ENCODE results near the gene KIAA0319L. TPM values are rescaled to one million over a fixed set of nuclear protein-coding genes. Genes with fewer than 3 reads are reported as not detected.

The KIAA0319L gene
- total RNA-seq, 1 experiment from 2014 or later: 60.0 TPM

DNA sequence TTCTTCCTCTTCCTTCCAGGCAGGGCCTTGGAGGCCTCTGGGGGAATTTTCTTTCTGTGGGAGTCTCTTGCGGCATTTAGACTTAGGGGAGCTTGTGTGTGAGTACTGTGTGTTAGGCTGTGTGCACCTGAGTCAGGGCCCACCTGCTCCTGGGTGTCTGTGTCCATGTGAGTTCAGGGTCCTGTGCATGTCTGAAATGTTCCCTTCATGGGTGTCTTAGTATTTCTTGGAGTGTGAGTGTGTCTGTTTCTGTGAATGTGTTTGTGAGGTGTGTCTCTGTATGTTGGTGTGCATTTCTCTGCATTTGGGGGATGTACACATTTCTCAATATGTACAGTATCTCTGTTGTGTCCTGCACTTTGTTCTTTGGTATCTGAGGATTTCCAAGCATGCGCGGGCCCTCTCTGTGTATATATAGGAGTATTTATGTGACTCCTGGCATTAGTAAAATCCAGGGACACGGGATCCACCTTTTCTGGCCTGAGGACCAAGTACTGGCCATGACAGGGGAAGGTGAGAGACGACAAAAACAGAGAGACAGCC is 18.3 kb upstream of the KIAA0319L start:
- H3K9me3 ChIP-seq (ENCODE audit: control insufficient read depth, insufficient read depth, low read depth, low read length): no peaks in the 10 kb centered on the region
- DNase-seq (ENCODE audit: low read depth, low spot score) (no peak), ATAC-seq (no peak)
- H3K36me3 ChIP-seq (ENCODE audit: control insufficient read depth, insufficient read depth, low read length): no peaks in the 10 kb centered on the region
- ChIA-PET CTCF (no interaction called here), POLR2A (no interaction called here)
- no peaks in the 10 kb centered on the region for H3K27me3 ChIP-seq (ENCODE audit: control insufficient read depth, insufficient read depth, low read length)
- TF ChIP-seq TCF7L2 (IDR thresholded peaks at IDR 0.05; ENCODE audit: low read depth, low read length): no peak
- TF ChIP-seq, protein P1, sequence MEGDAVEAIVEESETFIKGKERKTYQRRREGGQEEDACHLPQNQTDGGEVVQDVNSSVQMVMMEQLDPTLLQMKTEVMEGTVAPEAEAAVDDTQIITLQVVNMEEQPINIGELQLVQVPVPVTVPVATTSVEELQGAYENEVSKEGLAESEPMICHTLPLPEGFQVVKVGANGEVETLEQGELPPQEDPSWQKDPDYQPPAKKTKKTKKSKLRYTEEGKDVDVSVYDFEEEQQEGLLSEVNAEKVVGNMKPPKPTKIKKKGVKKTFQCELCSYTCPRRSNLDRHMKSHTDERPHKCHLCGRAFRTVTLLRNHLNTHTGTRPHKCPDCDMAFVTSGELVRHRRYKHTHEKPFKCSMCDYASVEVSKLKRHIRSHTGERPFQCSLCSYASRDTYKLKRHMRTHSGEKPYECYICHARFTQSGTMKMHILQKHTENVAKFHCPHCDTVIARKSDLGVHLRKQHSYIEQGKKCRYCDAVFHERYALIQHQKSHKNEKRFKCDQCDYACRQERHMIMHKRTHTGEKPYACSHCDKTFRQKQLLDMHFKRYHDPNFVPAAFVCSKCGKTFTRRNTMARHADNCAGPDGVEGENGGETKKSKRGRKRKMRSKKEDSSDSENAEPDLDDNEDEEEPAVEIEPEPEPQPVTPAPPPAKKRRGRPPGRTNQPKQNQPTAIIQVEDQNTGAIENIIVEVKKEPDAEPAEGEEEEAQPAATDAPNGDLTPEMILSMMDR (IDR thresholded peaks at IDR 0.05): no peak
- TF ChIP-seq SIN3A (IDR thresholded peaks at IDR 0.05; ENCODE audit: borderline replicate concordance, insufficient read depth, low read depth, low read length): no peak
- no peak for TF ChIP-seq POLR2AphosphoS5 (IDR thresholded peaks at IDR 0.05; ENCODE audit: low read depth, low read length)
- TF ChIP-seq, protein P2, sequence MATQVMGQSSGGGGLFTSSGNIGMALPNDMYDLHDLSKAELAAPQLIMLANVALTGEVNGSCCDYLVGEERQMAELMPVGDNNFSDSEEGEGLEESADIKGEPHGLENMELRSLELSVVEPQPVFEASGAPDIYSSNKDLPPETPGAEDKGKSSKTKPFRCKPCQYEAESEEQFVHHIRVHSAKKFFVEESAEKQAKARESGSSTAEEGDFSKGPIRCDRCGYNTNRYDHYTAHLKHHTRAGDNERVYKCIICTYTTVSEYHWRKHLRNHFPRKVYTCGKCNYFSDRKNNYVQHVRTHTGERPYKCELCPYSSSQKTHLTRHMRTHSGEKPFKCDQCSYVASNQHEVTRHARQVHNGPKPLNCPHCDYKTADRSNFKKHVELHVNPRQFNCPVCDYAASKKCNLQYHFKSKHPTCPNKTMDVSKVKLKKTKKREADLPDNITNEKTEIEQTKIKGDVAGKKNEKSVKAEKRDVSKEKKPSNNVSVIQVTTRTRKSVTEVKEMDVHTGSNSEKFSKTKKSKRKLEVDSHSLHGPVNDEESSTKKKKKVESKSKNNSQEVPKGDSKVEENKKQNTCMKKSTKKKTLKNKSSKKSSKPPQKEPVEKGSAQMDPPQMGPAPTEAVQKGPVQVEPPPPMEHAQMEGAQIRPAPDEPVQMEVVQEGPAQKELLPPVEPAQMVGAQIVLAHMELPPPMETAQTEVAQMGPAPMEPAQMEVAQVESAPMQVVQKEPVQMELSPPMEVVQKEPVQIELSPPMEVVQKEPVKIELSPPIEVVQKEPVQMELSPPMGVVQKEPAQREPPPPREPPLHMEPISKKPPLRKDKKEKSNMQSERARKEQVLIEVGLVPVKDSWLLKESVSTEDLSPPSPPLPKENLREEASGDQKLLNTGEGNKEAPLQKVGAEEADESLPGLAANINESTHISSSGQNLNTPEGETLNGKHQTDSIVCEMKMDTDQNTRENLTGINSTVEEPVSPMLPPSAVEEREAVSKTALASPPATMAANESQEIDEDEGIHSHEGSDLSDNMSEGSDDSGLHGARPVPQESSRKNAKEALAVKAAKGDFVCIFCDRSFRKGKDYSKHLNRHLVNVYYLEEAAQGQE (IDR thresholded peaks at IDR 0.05; ENCODE audit: insufficient read depth in 1 of 2, low read depth in 2 of 2, low read length in 1 of 2): no peak
- no TSS peak for BruUV-seq (replicated peaks)
- no peak overlapping the region for H3K27ac ChIP-seq (ENCODE audit: low read length)
- intact Hi-C loops (cut with micrococcal nuclease; ENCODE audit: unreplicated experiment): no loop called here
- H3K4me3 ChIP-seq (ENCODE audit: low read depth in 2 of 2, low read length in 2 of 2): no peak overlapping the region
- H3K4me1 ChIP-seq (ENCODE audit: control insufficient read depth, insufficient read depth, low read length): peaks cover 4% of the 10 kb centered on the region
- in situ Hi-C loops (cut with HindIII; ENCODE audit: low pct_unique_long_range_greater_than_20kb, low sequenced_read_pairs): no loop called here

DNA sequence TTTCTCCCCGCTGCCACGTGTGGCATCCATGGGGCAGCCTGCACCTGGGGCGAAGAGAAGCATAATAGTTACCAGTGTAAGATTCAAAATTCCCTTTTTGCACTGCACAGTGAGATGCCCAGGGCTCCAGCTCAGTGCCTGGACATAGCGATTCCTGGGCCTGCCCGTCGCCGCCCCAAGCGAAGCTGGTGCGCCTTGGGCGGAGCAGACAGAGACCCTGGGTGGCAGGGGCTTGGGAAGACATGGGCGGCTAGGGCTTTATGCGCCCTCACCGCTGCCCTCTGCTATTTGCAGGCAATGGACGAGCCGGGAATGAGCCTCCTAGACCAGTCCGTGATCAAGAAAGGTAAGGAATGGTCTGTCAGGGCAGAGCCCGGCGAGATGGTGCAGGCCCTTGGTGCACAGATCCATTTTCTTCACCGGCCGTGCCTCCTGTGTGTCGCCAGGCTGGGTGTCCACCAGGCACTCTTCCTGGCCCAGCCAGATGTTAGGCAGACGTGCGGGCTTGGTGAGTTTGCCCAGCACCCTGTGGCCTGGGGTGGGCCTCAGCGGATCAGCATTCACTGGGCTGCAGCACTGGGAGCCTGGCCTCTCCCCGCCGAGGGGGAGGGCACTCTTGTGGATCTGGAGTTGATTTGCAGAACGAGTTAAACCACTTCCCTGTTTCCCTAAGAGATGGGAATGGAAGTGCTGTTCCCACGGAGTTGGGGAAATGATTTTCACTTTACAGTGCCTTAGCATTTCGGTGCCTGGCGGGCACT is 17.6 kb upstream of the KIAA0319L start:
- in situ Hi-C loops (cut with HindIII; ENCODE audit: low pct_unique_long_range_greater_than_20kb, low sequenced_read_pairs): no loop called here

More for the DNA sequence above, 17.6 kb upstream of the KIAA0319L start:
- Histone ChIP-seq H3K36me3 (ENCODE audit: control insufficient read depth, insufficient read depth, low read length) (no peaks in the 10 kb centered on the region), H3K27me3 (ENCODE audit: control insufficient read depth, insufficient read depth, low read length) (no peaks in the 10 kb centered on the region), H3K4me1 (ENCODE audit: control insufficient read depth, insufficient read depth, low read length) (peaks cover 4% of the 10 kb centered on the region), H3K4me3 (ENCODE audit: low read depth in 2 of 2, low read length in 2 of 2) (no peak overlapping the region), H3K9me3 (ENCODE audit: control insufficient read depth, insufficient read depth, low read depth, low read length) (no peaks in the 10 kb centered on the region), H3K27ac (ENCODE audit: low read length) (no peak overlapping the region)
- DNase-seq (ENCODE audit: low read depth, low spot score) (no peak), ATAC-seq (no peak)
- POLR2A ChIA-PET: no interaction called here
- intact Hi-C loops (cut with micrococcal nuclease; ENCODE audit: unreplicated experiment): no loop called here
- no TSS peak for BruUV-seq (replicated peaks)
- CTCF ChIA-PET: no interaction called here
- TF ChIP-seq POLR2AphosphoS5 (IDR thresholded peaks at IDR 0.05; ENCODE audit: low read depth, low read length): no peak
- TF ChIP-seq, protein P1 (IDR thresholded peaks at IDR 0.05): no peak
- TF ChIP-seq, protein P2 (IDR thresholded peaks at IDR 0.05; ENCODE audit: insufficient read depth in 1 of 2, low read depth in 2 of 2, low read length in 1 of 2): no peak

Data from Panc1 (cell line).